B cell (primary cell): ENCODE data around the gene TEAD3.

ENCODE experiments used
- CTCF ChIP-seq: fragments of 200-600 bp; IDR thresholded peaks from one replicate; pipeline ENCODE4 v1.8.0; 2022; ENCODE audit warnings: antibody characterized with exemption, mild to moderate bottlenecking
- EZH2 ChIP-seq: IDR thresholded peaks from 2 replicates; pipeline ENCODE4 v1.6.1; 2012; ENCODE audit warnings: borderline replicate concordance, low read depth, mild to moderate bottlenecking, moderate library complexity, low read length; ENCODE audit not compliant: insufficient read depth, poor library complexity, severe bottlenecking

DNA sequence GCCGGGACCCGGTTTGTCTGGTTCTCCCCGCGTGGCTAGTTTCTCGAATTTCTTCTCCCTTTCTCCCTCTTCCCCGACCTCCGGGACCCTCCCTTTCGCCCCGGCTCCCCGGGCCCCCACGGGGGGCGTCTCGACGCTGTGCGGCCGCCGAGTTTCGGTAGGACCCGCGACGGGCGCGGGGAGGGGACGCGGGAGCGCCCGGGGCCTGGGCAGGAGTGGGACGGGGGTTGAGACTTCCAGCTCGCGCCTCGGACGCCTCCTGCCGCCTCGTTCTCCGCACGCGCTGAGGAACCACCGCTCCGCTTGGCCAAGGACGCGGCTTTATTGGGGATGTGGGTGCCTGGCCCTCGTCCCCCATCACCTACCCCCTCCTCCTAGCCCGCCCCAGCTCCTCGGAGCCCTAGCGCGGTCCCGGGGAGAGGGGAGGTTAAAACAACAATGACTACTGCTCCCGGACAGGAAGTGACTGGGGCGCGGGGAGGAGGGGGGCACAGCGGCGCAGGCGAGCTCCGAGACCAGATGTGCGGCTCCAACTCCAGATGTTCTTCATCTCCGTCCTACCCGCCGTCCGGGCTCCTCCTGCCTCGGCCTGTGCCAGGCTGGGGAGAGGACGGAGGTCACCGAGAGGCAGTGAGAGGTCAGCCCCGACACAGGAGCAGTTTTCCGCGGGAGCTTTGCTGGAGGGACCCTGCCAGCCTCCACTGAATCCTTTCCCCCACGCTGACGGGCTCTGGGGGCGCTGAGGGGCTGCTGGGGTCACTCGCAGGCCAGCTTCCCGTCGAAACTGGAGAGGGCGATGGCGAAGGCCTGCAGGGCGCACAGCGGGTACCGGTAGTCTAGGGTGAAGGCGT, 917 bp upstream of the TEAD3 start:
- no peak for TF ChIP-seq CTCF
- no peak for TF ChIP-seq EZH2
